Measurements from ENCODE around the gene DOCK2. TPM values are rescaled to one million over a fixed set of nuclear protein-coding genes. Genes with fewer than 3 reads are reported as not detected.

DOCK2 gene
- total RNA-seq, 1 experiment from 2014 or later = 0.42 TPM

GRCh38 chr5:170078458-170078857 lies 441.4 kb downstream of the DOCK2 start:
- TF ChIP-seq CTCF (IDR thresholded peaks at IDR 0.05; ENCODE audit: unreplicated experiment) = no peak
- no peak overlapping the region for H3K4me3 Mint-ChIP-seq (ENCODE audit: unreplicated experiment)
- intact Hi-C loops (cut with micrococcal nuclease) = no loop called here
- no peaks in the 10 kb centered on the region for H3K4me1 Mint-ChIP-seq (ENCODE audit: insufficient read depth, unreplicated experiment)
- ChIA-PET CTCF (interaction anchor here (0.5 to 8.0 kb wide), 6 partner anchors 7 to 375 kb away, joined by 3 to 46 read pairs (median 3); no protein-coding TSS in a partner anchor), POLR2A (no interaction called here)
- DNase-seq (ENCODE audit: unreplicated experiment) = no peak
- H3K27me3 Mint-ChIP-seq (ENCODE audit: insufficient read depth, unreplicated experiment) = peaks cover 14% of the 10 kb centered on the region
- no peaks in the 10 kb centered on the region for H3K36me3 Mint-ChIP-seq (ENCODE audit: insufficient read depth, unreplicated experiment)
- BruUV-seq (replicated peaks) = no TSS peak
- H3K27ac Mint-ChIP-seq (ENCODE audit: low read depth, unreplicated experiment) = no peak overlapping the region
- H3K9me3 Mint-ChIP-seq (ENCODE audit: unreplicated experiment) = no peaks in the 10 kb centered on the region

- no peak for TF ChIP-seq CTCF (IDR thresholded peaks at IDR 0.05; ENCODE audit: unreplicated experiment)
- no peaks in the 10 kb centered on the region for H3K36me3 Mint-ChIP-seq (ENCODE audit: insufficient read depth, unreplicated experiment)
- no peaks in the 10 kb centered on the region for H3K9me3 Mint-ChIP-seq (ENCODE audit: unreplicated experiment)
- peaks cover 9% of the 10 kb centered on the region for H3K27me3 Mint-ChIP-seq (ENCODE audit: insufficient read depth, unreplicated experiment)
- ChIA-PET CTCF (interaction anchor here (0.5 to 8.0 kb wide), 6 partner anchors 8 to 137 kb away, joined by 3 to 46 read pairs (median 3); no protein-coding TSS in a partner anchor), POLR2A (no interaction called here)
- intact Hi-C loops (cut with micrococcal nuclease) = no loop called here
- no peak overlapping the region for H3K27ac Mint-ChIP-seq (ENCODE audit: low read depth, unreplicated experiment)
- no peak for DNase-seq (ENCODE audit: unreplicated experiment)
- BruUV-seq (replicated peaks) = no TSS peak
- no peaks in the 10 kb centered on the region for H3K4me1 Mint-ChIP-seq (ENCODE audit: insufficient read depth, unreplicated experiment)
- no peak overlapping the region for H3K4me3 Mint-ChIP-seq (ENCODE audit: unreplicated experiment)
Measured at GRCh38 chr5:170078931-170079330, 441.9 kb downstream of the DOCK2 start.

GRCh38 chr5:170080217-170080616 lies 443.1 kb downstream of the DOCK2 start:
- Mint-ChIP-seq H3K36me3 (ENCODE audit: insufficient read depth, unreplicated experiment) (no peaks in the 10 kb centered on the region), H3K4me1 (ENCODE audit: insufficient read depth, unreplicated experiment) (no peaks in the 10 kb centered on the region), H3K27ac (ENCODE audit: low read depth, unreplicated experiment) (no peak overlapping the region), H3K27me3 (ENCODE audit: insufficient read depth, unreplicated experiment) (no peaks in the 10 kb centered on the region), H3K4me3 (ENCODE audit: unreplicated experiment) (no peak overlapping the region), H3K9me3 (ENCODE audit: unreplicated experiment) (no peaks in the 10 kb centered on the region)
- intact Hi-C loops (cut with micrococcal nuclease) = no loop called here
- BruUV-seq (replicated peaks) = no TSS peak
- ChIA-PET POLR2A (no interaction called here), CTCF (interaction anchor here (0.6 to 8.0 kb wide), 6 partner anchors 9 to 1400 kb away, joined by 3 to 46 read pairs (median 4); no protein-coding TSS in a partner anchor)
- no peak for TF ChIP-seq CTCF (IDR thresholded peaks at IDR 0.05; ENCODE audit: unreplicated experiment)
- no peak for DNase-seq (ENCODE audit: unreplicated experiment)

- Mint-ChIP-seq H3K4me3 (ENCODE audit: unreplicated experiment) (no peak overlapping the region), H3K9me3 (ENCODE audit: unreplicated experiment) (no peaks in the 10 kb centered on the region), H3K27ac (ENCODE audit: low read depth, unreplicated experiment) (no peak overlapping the region), H3K36me3 (ENCODE audit: insufficient read depth, unreplicated experiment) (no peaks in the 10 kb centered on the region), H3K27me3 (ENCODE audit: insufficient read depth, unreplicated experiment) (no peaks in the 10 kb centered on the region), H3K4me1 (ENCODE audit: insufficient read depth, unreplicated experiment) (no peaks in the 10 kb centered on the region)
- POLR2A ChIA-PET = no interaction called here
- no peak for TF ChIP-seq CTCF (IDR thresholded peaks at IDR 0.05; ENCODE audit: unreplicated experiment)
- DNase-seq (ENCODE audit: unreplicated experiment) = no peak
- intact Hi-C loops (cut with micrococcal nuclease) = no loop called here
- CTCF ChIA-PET = interaction anchor here (0.6 to 8.0 kb wide), 8 partner anchors 10 to 1401 kb away, joined by 3 to 46 read pairs (median 3); no protein-coding TSS in a partner anchor
- BruUV-seq (replicated peaks) = no TSS peak
Measured at GRCh38 chr5:170080786-170081445, 443.8 kb downstream of the DOCK2 start.
